ENCODE data around the gene POLD1.
A peak's percentile ranks its signal among the peaks of the same experiment; 100 is the strongest.

Gene POLD1

DNA sequence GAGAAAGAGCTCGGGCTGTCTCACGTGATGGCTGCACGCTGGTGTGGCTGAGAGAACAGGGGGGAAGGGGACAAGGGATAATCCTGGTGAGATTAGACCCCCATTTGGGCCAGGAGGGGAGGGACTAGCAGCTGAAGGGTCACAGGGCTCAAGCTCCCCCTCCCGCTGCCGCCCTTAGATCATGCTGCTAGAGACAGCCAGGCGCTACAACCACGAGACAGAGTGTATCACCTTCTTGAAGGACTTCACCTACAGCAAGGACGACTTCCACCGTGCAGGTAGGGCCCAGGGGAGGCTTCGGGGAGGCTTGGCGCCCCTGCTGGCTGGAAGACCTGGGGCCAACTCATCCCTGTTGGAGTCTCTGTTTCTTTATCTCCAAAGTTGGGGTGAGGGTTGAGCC, 4.5 kb upstream of the POLD1 start:
- no peaks in the 10 kb centered on the region for H3K27me3 ChIP-seq (replicated peaks)
- DNase-seq: no peak
- TF ChIP-seq, protein P1, sequence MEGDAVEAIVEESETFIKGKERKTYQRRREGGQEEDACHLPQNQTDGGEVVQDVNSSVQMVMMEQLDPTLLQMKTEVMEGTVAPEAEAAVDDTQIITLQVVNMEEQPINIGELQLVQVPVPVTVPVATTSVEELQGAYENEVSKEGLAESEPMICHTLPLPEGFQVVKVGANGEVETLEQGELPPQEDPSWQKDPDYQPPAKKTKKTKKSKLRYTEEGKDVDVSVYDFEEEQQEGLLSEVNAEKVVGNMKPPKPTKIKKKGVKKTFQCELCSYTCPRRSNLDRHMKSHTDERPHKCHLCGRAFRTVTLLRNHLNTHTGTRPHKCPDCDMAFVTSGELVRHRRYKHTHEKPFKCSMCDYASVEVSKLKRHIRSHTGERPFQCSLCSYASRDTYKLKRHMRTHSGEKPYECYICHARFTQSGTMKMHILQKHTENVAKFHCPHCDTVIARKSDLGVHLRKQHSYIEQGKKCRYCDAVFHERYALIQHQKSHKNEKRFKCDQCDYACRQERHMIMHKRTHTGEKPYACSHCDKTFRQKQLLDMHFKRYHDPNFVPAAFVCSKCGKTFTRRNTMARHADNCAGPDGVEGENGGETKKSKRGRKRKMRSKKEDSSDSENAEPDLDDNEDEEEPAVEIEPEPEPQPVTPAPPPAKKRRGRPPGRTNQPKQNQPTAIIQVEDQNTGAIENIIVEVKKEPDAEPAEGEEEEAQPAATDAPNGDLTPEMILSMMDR (IDR thresholded peaks at IDR 0.05; ENCODE audit: low read depth, low read length, missing control alignments): no peak
- no peak overlapping the region for H3K27ac ChIP-seq
- in situ Hi-C loops (cut with HindIII; ENCODE audit: low pct_ligation_motif_present, low sequenced_read_pairs): no loop called here
- no peak overlapping the region for H3K4me3 ChIP-seq (ENCODE audit: low read depth, low read length)
- peaks cover 38% of the 10 kb centered on the region for H3K36me3 ChIP-seq (replicated peaks)

DNA sequence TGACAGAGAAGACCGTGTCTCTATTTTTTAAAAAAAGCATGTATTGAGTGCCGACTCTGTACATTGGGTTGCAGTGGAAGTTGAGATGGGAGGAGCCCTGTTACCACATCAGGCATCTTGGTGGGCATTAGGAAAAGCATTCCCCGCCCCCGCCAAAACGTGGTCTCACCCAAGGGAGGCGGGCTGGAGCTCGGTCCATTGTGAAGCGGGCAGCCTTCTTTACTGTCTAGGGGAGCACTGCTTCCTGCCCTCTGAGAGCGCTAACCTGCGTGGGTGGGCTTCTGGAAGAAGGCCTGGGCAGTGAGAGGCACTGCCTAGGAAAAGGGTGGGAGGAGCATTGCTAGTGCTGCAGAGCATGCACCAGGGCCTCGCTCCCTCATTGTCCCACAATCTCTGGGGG, 4.0 kb upstream of the POLD1 start:
- Histone ChIP-seq H3K27ac (no peak overlapping the region), H3K4me3 (ENCODE audit: low read depth, low read length) (no peak overlapping the region), H3K27me3 (replicated peaks) (no peaks in the 10 kb centered on the region), H3K36me3 (replicated peaks) (peaks cover 38% of the 10 kb centered on the region)
- no peak for DNase-seq
- TF ChIP-seq, protein P1 (IDR thresholded peaks at IDR 0.05; ENCODE audit: low read depth, low read length, missing control alignments): no peak
- in situ Hi-C loops (cut with HindIII; ENCODE audit: low pct_ligation_motif_present, low sequenced_read_pairs): no loop called here

DNA sequence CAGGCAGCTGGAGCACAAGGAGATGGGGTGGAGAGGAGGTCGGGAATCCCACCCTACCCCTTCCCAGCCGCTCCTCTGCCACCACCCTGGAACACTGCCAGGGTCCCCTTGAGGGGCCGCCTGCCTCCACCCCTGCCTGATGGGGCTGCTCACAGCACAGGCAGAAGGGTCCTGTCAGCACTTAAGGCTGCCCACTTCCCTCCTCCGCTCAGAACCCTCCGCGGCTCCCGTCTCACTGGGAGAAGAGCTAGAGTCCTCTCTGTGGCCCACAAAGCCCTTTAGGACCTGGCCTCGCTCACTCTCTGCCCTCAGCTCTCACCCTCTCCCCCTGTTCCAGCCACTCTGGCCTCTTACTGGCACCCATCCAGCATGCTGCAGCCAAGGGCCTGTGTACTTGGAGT, 3.4 kb upstream of the POLD1 start:
- in situ Hi-C loops (cut with HindIII; ENCODE audit: low pct_ligation_motif_present, low sequenced_read_pairs): no loop called here
- no peak for DNase-seq
- Histone ChIP-seq H3K27ac (no peak overlapping the region), H3K36me3 (replicated peaks) (peaks cover 38% of the 10 kb centered on the region), H3K4me3 (ENCODE audit: low read depth, low read length) (no peak overlapping the region), H3K27me3 (replicated peaks) (no peaks in the 10 kb centered on the region)
- TF ChIP-seq, protein P1 (IDR thresholded peaks at IDR 0.05; ENCODE audit: low read depth, low read length, missing control alignments): no peak

DNA sequence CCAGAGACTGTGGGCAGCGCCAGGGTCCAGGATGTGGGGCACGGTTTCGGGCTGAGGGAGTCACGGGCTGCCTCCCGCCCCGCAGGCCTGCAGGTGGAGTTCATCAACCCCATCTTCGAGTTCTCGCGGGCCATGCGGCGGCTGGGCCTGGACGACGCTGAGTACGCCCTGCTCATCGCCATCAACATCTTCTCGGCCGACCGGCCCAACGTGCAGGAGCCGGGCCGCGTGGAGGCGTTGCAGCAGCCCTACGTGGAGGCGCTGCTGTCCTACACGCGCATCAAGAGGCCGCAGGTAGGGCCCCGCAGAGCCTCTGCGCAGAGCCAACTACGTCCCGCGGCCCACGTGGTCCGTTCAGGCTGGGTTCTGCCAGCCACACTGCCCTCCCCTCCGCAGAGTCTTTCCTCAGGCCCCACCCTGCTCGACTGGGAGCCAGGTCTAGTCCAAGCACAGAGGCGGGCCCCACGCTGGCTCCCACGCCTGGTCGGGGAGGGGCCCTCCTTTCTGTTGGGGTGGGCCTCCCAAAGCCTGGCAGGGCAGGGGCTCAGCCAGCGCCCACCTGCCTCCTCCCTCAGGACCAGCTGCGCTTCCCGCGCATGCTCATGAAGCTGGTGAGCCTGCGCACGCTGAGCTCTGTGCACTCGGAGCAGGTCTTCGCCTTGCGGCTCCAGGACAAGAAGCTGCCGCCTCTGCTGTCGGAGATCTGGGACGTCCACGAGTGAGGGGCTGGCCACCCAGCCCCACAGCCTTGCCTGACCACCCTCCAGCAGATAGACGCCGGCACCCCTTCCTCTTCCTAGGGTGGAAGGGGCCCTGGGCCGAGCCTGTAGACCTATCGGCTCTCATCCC, 2.0 kb upstream of the POLD1 start:
- Histone ChIP-seq H3K27ac (no peak overlapping the region), H3K4me3 (ENCODE audit: low read depth, low read length) (no peak overlapping the region), H3K36me3 (replicated peaks) (peaks cover 35% of the 10 kb centered on the region), H3K27me3 (replicated peaks) (no peaks in the 10 kb centered on the region)
- TF ChIP-seq, protein P1 (IDR thresholded peaks at IDR 0.05; ENCODE audit: low read depth, low read length, missing control alignments): no peak
- DNase-seq: no peak
- in situ Hi-C loops (cut with HindIII; ENCODE audit: low pct_ligation_motif_present, low sequenced_read_pairs): no loop called here

DNA sequence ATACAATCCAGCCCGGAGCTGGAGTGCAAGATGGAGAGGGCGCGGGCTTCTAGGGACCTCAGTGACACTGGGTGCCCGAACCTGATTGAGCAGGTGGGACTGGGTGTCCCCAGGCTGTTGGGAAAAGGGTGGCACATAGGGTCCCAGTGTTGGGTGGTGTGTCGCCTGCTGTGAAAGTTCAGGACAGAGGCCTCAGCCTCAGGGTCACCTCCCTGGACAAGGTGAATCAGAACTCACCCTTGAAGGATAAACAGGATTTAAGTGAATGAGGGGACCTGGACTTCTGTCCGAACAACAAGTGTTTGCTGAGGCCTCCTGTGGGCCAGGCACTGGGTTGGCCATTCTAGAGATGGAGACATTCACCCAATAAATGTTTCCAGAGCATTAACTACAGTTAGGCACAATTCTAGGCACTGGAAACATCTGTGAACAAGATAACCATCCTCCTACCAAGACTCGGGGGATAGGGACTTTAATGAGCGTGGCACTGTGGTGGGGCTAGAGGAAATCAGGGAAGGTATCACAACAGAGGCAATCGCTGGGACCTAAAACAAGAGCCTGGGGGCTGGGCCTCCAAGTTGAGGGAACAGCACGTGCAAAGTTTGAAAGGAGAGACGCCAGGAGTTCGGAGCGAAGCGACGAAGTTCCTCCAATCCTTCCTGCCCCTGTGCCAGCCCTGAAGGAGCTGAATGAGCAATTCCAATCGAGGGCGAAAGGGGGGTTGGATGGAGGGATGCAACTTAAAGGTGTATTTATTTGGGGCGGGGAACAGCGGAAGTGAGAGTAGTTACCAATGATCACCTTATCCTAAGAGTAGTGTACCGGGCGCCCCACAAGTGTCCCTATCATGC, 921 bp upstream of the POLD1 start:
- no peaks in the 10 kb centered on the region for H3K27me3 ChIP-seq (replicated peaks)
- in situ Hi-C loops (cut with HindIII; ENCODE audit: low pct_ligation_motif_present, low sequenced_read_pairs): no loop called here
- DNase-seq: peak; percentile 4
- TF ChIP-seq, protein P1 (IDR thresholded peaks at IDR 0.05; ENCODE audit: low read depth, low read length, missing control alignments): no peak
- peaks cover 26% of the 10 kb centered on the region for H3K36me3 ChIP-seq (replicated peaks)
- H3K4me3 ChIP-seq (ENCODE audit: low read depth, low read length): peak overlapping the region; percentile 72
- peak overlapping the region; percentile 21 for H3K27ac ChIP-seq

Data from brain microvascular endothelial cell (primary cell).